Medulla oblongata (tissue), 1 donor: Measurements from ENCODE around the gene CRABP1.

ENCODE experiments used
- DNase-seq: peaks from one replicate; pipeline ENCODE4 v3.0.0-alpha.2; 2015; ENCODE audit errors: extremely low spot score

CRABP1 gene

DNA sequence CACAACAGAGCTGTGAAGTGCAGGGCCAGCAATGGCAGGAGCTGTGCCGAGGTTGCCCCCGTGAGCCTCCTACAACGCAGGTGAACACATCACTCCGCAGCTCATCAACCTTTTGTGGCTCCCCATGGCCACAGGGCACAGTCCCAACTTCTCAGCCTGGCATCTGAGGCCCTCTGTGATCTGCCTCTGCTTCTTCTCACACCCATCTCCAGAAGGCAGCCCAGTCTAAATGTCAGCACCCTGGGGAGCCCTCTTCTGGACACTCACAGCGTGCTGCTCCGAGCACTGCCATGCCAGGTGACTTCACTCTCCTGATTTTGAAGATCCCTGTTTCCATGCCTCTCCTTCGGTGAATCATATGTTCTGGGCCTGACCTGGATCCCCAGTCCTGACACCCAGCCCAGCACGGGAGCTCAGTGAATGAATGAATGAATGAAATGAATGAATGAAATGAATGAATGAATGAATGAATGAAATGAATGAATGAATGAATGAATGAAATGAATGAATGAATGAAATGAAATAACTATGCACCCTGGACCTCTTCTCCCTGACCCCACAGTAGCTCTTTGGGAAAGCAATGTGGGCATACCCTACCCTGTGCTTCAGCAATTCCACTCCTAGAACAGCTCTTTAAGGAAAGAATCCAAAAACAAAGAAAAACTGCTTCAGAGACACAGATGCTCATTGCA lies 22.9 kb upstream of the CRABP1 start:
- peak; percentile 9 for DNase-seq

DNA sequence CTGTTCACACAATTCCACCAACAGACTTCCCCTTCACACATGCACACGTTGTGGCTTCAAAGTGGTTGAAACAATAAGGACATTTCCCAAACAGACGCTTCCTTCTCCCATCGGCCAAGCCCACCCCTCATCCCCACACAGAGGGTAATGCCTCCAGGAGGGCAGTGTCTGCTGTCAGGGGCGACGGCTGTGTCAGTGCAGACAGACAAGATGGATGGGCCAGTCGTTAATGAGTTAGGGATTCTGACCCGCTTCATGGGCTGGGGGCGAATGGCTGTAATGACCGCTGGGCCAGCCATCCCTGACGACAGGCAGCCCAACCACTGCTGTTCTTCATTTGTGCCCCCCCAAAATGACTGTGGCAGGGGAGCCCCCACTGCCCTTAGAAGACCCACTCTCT lies 20.6 kb upstream of the CRABP1 start:
- no peak for DNase-seq

DNA sequence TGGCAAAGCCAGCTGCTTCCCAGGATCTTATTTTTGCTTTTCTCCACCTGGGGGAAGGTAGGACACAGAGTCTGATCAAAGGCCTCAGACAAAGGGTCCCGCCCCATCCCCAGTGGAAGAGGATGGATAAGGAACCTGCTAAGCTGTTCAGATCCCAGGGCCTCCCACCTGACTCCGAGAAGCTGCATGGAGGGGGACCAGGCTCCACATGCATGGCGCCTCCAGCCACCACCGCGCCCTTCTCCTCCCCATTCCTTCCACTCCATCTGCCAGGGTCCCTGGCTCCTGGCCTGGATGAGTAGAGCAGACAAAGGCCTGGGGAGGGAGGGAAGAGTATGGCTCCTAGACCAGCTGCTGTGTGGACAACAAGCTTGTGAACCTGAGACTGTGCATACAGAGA lies 20.0 kb upstream of the CRABP1 start:
- no peak for DNase-seq

DNA sequence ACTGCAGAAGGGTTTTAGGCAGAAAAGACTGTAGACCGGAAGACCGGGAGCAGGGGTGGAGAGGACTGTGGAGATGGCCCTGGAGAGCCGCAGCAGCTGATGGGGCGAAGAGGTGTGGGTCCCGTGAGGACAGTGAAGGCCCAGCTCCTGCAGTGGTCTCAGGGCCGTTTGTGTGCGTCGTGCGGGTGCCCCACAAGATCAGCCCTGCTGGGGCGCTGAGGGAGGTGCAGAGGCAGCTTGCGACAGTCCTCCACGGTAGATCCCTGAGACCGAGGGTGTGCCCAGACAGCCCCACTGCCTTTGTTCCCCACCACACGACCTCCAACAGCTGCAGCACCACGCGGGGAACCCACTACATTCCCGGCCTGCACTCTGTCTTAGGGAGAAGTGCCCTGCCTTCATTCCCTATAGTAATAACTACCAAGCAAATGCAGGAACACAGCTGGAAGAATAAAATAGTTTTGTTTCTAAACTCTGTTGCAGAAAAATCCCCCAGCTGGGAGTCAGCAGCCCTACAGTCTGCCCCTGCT lies 19.0 kb upstream of the CRABP1 start:
- no peak for DNase-seq

DNA sequence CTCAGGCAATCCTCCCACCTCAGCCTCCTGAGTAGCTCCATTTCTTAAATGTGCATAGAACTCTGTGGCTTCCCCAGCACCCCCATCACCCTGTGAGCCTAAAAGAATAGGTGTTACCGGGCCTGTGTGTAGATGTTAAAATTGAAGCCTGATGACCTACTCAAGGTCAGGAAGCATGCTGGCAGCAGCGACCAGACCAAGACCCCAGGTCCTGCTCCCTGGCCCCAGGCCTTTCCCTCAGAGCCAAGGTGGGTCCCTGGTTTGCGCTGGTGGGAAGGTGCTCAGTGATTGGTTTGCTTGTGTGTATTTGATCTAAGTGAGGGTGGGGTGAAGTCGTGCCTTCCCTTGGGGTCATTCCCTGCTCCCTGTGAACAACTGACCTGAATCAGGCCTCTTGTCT lies 18.4 kb upstream of the CRABP1 start:
- DNase-seq, result no peak

DNA sequence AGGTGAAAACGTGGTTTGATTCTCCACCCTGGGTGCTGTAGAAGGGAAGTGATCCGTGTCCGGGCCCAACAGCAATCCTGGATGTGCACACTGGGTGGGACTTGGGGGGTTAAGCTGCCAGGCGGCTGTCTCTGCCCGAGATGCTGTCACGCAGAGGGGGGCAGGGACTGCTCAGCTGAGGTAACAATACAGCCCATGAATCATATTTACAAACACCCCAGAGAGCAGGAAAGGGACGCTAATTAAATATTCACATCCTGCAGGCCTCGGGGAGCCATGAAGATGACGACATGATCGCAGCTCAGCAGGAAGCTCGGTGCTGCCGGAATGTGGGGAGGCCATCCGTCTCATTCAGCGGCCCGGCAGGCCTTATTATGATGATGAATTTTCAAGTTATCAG lies 17.9 kb upstream of the CRABP1 start:
- DNase-seq, result no peak

DNA sequence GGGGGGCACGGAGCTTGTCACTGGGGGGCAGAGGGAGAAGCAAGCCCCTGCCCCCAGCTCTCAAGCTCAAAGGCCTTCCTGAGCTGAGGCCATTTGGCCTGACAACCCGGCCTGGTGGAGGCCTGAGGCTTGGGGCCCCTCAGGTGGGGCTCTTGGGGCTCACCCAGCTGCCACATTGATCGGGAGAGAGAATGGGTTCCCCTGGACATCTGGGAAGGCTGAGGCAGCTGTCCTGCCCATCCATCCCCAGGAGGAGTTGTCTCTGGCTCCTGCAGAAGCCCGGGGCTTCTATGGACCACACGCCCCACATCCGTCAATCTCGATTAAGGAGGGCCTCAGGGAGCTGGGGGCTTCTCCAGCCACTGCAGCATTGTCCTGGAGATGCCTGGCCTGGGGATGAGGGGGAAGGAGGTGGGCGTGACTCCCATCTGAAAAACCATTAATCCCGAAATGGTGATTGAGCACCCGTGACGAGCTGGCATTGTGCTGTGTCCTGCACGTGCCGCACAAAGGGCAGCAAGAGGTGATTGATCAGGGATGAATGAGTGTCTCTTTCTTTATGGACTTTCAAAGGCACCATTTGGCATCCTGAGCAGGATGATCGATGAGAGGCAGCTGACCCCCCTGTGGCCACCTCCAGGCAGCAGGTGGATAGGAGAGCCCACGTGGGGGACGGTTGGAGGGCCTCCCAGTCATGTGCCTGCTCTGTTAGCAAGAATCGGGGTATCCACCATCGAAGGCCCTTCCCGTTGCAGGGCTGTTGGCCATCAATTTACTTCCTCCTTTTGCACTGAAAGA lies 17.2 kb upstream of the CRABP1 start:
- DNase-seq, result no peak

DNA sequence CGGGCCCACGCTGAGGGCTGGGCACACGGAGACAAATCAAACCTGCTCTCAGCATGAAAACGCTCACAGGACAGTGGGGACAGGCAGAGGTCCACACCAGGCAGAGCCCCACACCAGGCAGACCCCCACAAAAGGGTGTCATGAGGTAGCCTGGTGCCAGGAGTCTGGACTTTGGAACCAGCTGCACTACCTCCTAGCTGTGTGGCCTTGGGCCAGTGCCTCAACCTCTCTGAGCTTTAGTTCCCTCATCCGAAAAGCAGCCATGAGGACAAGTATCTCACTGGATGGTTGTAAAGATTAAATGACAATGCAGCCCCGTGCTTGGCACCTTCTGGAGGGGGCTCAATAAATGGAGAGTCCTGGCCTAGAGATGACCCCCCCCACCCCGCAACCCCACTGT lies 16.5 kb upstream of the CRABP1 start:
- no peak for DNase-seq

DNA sequence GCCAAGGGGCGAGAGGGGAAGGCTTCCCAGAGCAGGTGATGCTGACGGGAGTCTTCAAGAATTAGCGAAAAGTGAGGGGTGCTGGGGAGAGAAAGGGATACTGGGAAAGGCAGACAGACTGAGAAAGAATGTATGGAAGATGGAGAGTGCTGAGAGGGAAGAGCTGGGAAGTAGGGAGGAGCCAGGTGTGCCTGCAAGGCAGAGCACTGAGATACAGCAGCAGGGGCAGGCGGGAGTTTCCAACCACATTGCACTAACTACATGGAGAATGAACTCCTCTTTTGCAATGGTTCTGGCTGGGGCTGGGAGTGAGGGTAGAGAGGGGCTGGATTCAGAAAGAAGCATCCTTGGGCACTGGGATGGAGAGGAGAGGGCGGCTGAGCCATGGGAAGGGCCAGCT lies 16.0 kb upstream of the CRABP1 start:
- no peak for DNase-seq

DNA sequence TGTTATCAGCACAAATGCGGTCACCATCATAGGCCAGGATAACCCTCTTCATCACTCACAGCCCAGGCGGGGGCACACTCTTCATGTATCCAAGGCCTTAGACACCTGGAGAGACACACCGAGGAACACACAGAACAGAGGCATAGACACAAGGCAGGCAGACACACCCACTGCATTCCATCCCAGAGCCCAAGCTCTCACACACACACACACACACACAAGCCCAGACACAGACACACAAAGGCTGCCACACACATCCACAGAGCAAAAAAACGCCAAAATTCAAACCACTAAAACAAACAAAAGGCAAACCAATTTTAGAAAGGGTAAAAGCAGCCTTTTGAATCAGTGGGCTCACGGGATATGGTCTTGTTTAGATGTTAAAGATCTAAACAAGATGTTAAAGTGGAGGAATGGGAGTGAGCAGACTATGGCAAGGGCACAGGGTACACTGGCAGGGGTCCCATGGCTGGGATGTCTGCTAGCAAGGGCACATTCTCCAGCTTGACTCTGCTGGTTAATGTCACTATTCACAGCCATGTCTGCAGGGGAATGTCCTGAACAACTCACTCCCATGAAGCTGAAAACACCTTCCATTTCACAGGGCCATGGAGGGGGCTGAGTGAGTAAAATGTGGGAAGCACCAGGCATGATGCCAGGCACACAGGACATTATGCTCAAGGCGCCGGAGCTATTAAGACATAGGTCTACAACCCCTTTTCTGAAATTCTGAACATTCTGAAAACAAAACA lies 14.9 kb upstream of the CRABP1 start:
- DNase-seq, result no peak

DNA sequence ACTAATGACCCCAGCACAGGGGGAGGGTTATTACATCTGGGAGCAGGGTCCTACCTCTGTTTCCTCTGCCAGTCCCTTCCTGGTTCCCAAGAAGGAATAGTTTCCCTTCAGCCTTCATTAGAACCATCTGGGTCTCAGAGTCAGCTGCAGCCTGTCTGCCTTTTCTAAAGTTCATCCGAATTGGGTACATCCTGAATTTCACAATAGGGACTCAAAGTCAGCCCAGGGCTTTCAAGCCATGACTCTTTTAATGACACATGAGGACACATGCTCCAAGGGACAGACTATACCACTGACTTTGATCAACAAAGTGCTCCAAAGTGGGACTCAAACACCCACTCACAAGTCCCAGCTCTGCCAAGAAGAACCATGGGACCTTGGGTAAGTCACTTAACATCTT lies 12.7 kb upstream of the CRABP1 start:
- DNase-seq, result no peak

DNA sequence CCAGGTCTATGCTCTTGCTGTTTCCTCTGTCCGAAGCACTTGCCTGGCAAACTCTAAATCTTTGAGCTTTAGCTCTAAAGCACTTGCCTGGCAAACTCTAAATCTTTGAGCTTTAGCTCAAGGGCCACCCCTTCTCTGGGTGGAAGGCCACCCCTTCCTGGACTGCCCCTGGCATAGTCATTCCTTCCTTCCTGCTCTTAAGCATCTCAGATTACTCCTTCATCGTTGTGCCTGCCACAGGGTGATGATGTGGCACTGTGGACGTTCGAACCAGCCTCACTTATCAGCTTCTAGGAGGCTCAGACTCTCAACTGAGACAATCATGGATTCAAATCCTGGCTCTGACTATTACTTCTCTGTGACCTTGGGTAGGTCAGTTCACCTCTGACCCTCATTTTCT lies 10.5 kb upstream of the CRABP1 start:
- DNase-seq, result no peak

DNA sequence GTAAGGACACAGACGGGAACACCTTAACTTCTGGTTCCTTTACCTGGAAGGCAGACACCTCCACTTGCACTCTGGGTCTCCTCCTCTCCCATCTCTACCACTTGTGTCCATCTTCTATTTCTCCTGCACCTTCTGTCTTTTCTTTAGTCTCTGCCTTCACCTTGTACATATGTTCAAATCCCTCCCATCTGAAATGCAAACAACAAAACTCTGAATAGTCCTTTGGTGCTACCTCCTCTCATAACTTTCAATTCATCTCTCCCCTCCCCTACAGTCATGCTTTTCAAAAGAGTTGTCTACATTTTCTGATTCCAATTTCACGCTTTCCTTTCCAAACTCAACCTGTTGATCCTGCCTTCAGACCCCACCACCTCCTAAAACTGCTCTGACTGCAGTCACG lies 5.3 kb upstream of the CRABP1 start:
- no peak for DNase-seq

DNA sequence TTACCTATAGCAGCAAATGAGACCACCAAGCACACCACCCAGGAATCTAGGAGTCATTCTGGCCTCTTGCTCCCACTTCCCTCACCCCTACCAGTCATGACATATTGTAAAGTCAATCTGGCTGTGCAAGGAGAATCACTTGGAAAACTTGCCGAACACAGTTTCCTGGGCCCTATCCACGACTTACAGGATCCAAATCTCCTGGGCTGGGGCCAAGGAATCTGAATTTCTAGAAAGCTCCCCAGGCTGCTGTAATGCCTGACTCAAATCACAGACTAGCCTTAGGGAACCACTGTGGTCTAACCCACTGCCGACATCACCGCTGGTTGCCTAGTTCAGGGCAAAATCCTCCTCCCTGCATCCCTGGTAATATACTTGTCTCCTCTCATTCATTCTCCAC lies 4.2 kb upstream of the CRABP1 start:
- DNase-seq, result no peak

DNA sequence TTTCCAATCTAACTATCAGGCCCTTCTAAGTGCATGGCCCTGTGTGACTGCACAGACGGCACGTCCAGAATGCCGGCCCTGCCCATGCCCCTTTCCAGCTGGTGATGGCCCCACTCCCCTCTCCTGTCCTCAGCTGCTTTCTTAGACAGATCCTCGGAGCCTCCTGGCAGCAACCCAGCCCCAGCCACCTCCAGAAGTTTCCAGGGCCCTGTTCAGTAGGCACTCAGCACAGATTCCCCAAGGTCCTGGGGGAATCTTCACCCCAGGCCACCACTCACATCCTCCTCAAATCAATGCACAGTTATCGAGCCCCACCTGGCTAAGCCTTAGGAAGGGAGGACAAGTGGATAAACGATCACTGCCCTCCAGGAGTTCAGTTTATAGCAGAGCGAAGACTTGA lies 1.4 kb upstream of the CRABP1 start:
- DNase-seq, result no peak

DNA sequence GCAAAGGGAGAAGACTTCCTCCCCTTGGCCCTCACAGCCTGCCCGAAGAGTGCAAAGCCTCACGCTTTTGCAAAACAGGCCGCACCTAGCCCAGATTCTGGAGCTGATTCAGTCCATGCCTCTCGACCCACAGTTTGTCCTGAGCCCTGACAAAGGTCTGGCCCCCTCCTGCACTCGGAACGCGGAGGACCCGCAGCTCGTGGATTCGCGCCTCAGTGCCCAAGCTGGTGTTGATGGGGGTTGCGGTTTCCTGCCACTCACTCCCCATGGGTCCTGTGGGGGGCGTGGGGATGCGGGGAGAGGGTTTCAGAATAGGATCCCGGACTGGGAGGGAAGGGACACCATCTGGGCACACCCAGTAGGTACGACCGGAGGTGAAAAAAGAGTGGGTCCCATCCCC lies 594 bp upstream of the CRABP1 start:
- no peak for DNase-seq

DNA sequence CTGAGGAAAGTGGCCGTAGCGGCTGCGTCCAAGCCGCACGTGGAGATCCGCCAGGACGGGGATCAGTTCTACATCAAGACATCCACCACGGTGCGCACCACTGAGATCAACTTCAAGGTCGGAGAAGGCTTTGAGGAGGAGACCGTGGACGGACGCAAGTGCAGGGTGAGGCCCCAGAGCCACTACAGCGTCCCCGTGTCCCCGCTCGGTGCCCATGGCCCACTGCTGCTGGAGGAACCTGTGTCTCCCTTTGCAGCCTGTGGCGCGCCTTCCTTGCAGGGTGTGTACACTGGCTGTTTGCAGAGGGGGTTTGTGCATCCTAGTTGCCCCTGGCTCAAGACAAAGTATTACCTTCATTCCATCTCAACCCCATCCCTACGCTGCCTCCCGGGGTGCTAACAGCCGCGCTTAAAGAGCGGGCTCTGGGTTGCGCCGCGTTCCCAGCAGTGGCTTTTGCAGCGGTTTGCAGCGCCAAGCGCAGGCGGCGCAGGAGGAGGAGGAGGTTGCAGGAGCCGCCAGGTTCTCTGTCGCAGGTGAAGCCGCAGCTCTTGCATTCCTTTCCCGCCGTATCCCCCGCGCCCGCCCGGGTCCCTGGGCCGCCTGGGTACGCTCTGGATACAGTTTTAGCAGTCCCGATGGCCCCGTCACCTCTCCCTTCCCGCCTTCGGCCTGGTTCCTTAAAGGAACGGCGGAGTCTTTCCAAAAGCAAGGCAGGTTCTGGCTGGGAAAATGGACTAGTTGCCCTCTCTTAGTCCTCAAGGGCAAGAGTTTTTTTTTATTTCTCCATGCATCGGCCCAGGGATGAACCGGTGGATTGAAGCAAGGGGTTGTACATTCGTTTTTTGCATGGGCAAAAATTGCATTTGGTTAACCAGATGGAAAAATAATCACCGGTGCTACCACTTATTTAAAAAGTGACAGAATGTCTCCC lies 1.2 kb downstream of the CRABP1 start:
- DNase-seq, result no peak

DNA sequence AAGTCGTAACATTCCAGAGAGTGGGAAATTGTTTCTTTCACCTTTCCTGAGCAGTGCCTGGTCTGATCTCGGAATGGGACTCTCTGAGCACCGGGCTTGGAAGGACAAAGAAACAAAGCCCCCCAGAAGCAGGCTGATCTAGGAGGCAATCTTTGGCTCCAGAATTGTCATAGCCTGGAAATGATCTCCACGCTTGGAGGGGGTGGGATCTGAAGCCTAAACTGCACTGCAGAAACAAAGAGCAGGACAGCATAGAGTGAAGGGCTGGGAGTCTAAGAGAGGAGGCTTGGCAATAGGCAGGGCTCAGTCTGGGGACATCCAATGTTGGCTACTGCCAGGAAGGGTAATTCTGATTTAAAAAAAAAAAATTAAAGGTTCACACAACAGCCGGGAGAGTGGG lies 1.9 kb downstream of the CRABP1 start:
- no peak for DNase-seq

DNA sequence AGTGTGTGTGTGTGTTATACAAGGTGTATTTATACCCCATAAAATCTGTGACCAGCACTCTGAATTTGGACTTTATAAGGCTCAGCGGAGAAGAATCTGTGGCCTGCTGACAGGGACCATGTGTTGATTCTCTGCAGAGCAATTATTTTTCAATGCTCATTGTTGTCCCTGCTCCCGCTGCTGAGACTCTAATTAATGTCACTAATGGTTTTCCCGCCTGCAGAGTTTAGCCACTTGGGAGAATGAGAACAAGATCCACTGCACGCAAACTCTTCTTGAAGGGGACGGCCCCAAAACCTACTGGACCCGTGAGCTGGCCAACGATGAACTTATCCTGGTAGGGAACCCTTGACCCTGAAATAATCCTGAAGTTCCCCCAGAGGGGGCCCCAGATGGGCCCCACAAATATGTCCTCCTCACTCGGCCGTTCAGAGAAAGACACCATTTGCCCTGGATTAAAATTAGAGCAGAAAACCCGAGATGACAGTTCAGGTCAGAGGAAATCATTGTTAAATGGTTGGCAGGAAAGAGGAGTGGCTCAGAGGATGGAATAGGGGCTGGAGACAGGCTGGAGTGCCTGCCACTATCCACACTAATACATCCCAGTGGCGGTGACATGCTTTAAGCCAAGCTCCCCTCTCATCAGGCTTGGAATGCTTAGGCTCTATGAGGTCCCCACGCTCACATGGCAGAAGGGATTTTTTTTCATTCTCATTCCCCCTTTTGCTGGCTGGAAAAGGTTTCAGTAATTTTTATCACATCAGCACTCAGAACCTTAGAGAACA lies 3.3 kb downstream of the CRABP1 start:
- no peak for DNase-seq

DNA sequence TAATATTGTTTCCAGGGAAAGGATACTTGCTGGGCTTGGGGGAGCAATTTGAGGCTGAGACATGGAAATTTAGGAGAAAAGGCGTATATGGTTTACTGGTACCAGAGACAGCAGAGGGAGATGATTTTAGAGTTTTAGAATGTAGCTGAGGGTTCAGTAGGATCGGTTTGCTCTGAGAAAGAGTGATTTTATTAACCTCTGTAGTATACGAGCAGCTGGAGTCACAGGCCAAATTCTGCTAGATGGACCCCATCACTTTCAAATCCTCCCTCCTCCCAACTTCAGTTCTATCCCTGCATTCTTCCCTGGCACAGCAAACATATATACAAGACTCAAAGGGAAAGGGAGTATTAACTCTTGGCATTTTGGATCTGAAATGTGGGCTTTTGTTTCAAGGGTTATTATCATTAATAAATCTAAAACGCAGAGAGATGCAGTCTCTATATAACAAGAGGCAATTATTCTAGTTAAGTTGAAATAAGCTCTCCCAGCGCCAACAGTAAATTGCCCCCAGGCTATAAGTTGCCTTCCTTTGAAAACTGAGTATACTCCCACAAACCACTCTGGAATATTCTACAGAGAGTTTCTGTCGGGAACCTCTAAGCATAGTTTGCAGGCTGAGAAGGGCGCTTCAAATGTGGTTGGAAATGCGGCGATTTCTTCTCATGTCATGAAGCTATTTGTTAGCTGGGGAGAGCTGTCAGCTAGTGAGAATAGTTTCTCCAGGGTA lies 5.4 kb downstream of the CRABP1 start:
- DNase-seq, result no peak
